C1 segment of cervical spinal cord (tissue), 14 donors: ENCODE results near the gene AGAP1.

Experiments
- DNase-seq, 14 donors: peaks; one replicate each; lab custom pipeline; 2025; lab: John Stamatoyannopoulos, UW

Gene AGAP1

GRCh38 chr2:235659767-235660322 is 166.0 kb downstream of the AGAP1 start:
- DNase-seq, result peak in 2 of 14 donors; percentile 26 to 45

DNA sequence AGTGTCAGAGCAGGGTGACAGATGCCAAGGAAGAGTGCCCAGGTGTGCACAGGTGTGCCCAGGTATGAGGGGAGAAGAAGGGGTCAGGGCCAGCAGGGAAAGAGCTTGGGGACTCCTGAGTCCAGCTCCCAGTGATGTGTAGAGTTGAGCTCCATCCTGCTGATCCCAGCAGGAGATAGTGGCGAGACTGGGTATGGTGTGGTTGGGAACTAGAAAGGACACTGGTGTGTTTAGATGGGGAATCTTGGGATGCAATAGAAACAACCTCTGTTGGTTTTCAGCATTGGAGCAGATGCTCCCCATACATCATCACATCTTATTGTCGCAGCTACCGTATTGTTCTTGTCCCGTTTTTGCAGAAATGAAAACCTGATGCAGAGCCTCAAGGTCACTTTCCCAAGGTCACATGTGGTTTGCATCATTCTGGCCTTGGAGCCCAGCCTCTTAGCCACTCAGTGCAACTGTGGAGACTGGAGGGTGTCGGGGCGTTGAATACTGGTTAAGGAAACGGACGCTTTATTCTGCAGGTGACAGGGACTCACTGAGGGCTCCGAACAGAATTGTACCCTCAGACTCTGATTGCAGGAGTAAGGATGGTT is 166.7 kb downstream of the AGAP1 start:
- no peak for DNase-seq

GRCh38 chr2:235661167-235661937 is 167.5 kb downstream of the AGAP1 start:
- DNase-seq, result no peak

GRCh38 chr2:235661952-235662351 is 168.1 kb downstream of the AGAP1 start:
- DNase-seq, result no peak

GRCh38 chr2:235663875-235664274 is 170.0 kb downstream of the AGAP1 start:
- DNase-seq, result peak in 3 of 14 donors; percentile 12 to 36 (median 22)

DNA sequence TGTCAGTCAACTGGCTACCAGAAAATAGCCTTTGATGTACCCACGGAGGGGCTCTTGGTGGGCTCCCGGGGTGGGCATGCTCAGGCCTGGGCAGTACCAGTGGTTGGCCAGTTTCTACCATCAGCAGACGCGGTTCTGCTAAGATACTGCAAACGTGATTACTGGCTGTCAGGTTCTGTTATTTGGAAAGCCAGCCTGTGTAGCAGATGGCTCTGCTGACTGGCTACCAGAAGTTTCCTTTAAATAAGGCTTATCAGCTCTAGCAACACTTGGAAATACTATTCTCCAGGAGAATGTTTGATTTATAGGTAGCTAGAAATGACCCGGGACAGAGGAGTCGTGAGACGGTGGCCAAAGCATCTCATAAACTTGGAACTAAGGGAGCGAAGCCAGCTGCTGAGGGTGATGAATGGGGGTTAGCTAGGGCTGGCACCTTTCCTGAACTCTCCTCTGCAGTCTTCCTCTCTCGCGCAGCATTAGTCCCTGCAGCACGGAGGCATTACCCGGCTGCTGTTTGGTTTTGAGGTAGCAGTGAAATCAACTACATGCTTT is 171.9 kb downstream of the AGAP1 start:
- peak in 1 of 14 donors; percentile 54 for DNase-seq

DNA sequence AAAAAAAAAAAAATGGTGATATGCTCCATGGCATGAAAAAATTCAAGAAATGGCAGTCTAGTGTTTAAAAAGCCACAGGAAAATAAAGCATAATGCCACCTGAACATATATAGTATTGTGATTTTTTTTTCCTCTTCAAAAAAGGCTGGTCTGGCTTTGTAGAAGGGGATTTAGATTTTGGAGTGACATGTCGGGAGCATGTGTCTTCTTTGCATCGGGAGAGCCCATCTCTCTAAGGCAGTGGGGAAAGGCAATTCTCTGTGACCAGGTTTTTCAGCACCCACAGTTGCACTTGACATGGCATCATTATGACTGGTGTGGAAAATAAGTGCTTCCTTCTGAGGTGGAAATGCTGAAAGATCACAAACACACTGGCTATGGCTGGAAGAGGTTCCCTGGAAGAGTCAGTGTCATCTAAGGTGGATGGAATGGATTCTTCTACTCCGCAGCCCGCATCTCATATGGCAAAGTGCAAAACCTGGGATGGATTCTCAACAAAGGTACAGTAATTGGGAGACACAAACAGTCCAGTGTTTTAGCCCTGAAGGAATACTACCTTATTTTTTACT is 172.5 kb downstream of the AGAP1 start:
- peak in 10 of 14 donors; percentile 18 to 85 (median 40) for DNase-seq

GRCh38 chr2:235668782-235669181 is 174.9 kb downstream of the AGAP1 start:
- no peak for DNase-seq

DNA sequence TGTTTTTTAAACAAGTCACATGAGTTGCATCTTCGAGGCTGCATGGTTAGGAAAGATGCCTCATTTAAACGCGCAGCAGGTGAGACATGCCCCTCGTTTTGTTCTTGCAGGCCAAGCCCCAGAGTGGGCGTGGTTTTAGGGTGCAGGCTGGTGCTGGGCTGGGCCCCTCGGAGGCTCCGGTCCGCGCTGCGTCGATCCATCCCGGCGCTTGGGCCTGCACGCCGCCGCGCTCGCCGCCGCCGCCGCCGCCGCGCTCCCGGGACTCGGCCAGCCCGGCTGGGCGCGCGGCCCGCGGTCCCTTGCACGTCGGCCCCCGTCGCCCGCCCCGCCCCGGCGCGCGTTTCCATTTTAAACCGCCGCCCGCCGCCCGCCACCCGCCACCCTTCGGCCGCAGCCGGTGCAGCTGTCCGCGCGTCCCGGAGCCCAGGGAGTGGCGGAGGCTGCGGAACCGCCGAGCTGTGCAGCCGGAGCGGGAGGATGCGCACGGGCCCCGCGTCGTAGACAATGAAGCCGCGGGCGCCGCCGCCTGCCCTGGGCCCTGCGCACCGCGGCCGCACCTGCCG is 175.5 kb downstream of the AGAP1 start:
- DNase-seq, result peak in 11 of 14 donors; percentile 32 to 79 (median 50)

DNA sequence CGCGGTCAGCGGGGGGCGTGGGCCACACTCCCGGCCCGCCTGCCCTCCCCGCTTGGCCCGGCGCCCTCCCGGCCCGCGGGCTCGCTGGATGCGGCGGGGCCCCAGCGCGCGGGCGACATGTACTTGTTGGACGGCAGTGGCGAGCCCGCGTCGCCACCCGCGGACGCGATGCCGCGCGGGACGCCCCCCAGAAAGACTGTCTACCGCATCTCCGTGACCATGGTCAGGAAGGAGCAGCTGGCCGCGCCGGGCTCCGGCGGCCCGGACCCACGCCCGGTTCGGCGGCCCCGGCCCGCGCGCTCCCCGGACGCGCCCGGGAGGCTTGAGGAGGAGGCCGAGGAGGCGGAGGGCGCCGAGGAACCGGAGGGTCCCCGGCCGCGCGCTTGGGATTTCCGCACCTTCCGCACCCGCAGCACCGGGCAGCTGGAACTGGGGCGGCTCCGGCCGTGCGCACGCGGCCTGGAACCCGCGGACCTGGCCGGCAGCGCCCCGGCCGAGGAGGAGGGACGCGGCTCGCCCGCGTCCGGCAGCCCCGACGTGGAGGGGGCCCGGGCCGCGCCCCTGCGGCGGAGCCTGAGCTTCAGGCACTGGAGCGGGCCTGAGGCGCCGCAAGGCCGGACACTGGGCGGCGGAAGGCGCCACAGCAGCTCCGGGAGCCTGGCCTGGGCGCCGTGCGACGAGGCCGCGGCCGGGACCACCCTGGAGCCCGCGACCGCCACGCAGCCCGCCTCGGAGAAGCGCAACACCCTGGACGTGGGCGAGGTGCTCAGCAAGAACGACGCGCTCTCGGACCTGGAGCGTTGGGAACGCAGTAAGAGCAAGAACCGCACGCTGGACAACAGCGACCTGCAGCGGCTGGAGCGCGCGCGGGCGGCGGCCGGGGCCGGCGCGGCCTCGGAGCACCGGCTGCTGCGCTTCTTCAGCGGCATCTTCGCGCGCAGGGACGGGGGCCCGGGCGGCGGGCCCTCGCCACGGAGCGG is 176.4 kb downstream of the AGAP1 start:
- DNase-seq, result peak in 8 of 14 donors; percentile 13 to 63 (median 28)

GRCh38 chr2:235670974-235671787 is 177.3 kb downstream of the AGAP1 start:
- DNase-seq, result peak in 1 of 14 donors; percentile 41

DNA sequence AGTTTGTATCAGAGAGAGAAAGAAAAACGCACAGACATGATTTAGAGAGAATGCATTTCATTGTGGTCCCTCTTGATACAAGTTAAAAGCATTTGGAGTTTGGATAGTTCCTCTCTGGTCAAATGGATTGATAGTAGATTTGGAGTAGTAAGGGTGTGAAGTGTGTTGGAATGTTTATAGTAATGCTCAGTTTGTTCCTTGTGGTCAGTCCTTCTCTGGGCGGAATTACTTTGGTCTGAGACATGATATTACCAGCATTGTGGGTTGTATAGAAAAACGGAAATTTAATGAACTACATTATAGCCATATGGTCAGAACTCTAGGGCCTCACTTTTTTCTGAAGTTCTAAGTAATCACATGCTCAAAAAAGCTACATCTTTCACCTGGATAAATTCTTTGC is 178.9 kb downstream of the AGAP1 start:
- no peak for DNase-seq

DNA sequence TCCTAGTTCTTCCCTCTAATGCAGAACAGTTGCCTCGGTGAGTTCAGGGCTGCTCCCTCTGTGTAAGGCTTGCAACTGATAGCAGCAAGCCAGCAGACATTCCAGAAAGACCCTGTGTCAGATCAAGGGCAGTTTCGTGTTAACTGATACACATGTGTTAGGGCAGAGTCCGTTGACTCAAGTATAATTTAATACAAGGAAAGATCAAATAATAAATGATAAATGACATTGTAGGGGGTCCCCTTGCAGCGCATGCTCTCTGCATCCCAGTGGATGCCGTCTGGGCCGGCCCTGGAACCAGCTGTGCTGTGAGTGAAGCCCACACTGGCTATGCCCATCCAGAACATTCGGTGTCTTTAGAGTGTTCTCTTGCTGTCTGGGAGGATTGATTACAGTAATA is 180.3 kb downstream of the AGAP1 start:
- no peak for DNase-seq

DNA sequence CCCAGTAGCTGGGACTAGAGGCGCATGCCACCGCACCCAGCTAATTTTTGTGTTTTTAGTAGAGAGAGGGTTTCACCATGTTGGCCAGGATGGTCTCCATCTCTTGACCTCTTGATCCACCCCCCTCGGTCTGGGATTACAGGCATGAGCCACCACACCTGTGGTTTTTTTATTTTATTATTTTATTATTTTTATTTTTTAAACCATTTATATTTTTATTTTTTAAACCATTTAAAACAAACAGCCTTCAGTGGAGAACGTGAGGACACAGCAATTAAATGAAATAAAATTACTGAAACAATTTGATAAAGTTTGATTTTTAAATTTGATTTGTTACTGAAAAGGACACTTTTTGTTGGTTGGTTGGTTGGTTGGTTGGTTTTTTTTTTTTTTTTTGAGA is 181.0 kb downstream of the AGAP1 start:
- DNase-seq, result no peak

GRCh38 chr2:235675678-235676535 is 182.1 kb downstream of the AGAP1 start:
- no peak for DNase-seq

DNA sequence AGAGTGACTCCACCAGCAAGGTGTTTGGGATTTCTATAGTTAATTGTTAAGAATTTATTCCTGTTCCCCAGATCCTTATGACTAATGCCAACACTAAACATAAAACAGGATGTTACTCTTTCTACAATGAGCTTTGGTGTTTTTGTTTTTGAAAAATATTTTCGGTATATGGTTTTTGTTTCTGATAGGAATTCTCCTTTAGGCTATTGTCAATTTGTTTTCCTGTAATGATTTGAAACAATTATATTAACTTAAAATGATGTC is 182.6 kb downstream of the AGAP1 start:
- DNase-seq, result no peak

DNA sequence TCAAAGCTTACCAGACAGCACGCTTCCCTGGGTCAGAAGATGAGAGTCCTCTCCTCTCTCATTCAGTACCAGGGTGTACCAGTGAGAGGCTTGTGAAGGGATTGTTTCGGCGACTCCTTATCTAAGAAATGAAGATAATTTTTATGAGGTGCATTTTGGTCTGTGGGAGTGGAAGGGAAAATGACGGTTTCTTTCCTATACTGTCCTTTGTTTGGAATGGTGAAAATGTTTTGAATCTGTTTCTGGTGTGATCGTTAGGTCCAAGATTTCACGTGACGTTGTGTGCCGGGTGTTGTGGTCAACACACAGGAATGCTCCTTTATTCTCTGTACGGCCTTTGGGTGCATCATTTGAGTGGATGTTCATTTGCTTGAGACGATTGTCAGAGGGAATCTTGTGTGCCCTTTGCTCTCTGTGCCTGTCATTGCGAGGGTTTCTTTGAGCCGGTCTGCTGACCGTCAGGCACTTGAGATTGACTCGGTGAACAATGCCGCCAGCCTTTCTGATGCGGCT is 183.5 kb downstream of the AGAP1 start:
- DNase-seq, result peak in 3 of 14 donors; percentile 14 to 27 (median 26)

DNA sequence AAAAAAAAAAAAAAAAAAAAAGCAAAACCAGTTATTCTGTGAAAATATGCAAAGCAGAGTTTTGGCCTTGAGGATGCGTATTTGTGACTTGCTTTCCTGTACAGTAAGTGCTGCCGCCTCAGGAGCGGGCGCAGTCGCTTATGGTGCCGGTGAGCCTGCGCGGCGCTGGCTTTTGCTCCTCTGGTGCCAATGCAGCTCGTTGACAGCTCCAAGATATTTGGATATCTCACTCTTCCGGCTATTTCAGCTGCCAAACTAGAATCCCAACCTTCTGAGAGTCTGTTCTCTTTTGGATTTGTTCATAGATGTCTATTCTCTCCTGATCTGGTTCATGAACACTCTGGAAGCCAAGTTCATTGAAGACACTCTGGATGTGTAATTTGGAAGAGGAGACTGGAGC is 184.1 kb downstream of the AGAP1 start:
- peak in 1 of 14 donors; percentile 54 for DNase-seq

- no peak for DNase-seq
These were observed 184.9 kb downstream of the AGAP1 start for GRCh38 chr2:235678712-235679111.
